ENCODE results near the gene BRINP2.

BRINP2 gene

DNA sequence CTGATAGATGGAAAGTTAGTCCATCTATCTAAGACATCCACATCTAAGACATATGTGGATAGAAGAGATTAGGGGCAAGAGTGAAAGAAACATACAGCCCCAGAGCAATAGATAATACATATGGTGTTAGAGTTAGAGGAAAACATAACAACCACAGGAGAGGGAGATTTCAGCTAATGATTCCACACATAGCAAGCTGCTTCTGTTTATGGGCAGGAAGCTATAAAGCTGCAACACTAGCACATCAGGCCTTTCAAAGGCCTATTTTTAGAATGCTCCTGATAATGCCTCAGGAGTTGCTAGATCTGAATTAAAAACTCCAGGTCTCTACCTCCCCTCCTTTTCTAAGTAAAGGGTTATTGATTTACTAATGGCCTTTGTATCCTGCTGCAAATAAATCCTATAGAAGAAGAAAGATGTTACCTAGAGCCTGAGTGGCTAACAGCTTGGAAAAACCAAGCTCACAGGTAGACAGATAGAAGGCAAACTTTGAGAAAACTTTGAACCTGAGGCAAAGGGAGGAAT, 36.1 kb downstream of the BRINP2 start:
- TF ChIP-seq, protein P1, sequence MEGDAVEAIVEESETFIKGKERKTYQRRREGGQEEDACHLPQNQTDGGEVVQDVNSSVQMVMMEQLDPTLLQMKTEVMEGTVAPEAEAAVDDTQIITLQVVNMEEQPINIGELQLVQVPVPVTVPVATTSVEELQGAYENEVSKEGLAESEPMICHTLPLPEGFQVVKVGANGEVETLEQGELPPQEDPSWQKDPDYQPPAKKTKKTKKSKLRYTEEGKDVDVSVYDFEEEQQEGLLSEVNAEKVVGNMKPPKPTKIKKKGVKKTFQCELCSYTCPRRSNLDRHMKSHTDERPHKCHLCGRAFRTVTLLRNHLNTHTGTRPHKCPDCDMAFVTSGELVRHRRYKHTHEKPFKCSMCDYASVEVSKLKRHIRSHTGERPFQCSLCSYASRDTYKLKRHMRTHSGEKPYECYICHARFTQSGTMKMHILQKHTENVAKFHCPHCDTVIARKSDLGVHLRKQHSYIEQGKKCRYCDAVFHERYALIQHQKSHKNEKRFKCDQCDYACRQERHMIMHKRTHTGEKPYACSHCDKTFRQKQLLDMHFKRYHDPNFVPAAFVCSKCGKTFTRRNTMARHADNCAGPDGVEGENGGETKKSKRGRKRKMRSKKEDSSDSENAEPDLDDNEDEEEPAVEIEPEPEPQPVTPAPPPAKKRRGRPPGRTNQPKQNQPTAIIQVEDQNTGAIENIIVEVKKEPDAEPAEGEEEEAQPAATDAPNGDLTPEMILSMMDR (conservative IDR thresholded peaks at IDR 0.05; ENCODE audit: low read length), result no peak
- peak; percentile 60 for DNase-seq (ENCODE audit: low read depth)
- H3K4me3 ChIP-seq (ENCODE audit: low read length), result no peak overlapping the region

DNA sequence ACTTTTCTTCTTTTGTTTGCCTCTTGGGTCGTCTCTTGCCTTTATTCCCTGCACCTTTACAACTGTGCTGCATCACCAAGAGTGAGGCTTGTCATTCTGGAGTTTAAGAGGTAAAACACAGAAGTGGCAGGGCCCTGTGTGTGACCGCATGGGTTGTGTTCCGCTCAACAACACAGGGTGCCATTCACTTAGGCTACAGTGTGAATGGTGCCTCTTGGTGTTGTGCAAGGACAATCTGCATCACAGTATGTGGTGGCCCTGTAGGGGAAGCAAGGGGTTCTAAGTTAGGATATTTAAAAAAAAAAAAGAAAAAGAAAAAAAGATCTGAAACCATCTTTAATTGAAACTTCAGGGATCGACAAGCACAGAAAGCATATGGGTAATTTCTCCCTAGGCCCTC, 38.2 kb downstream of the BRINP2 start:
- DNase-seq (ENCODE audit: low read depth), result no peak
- no peak overlapping the region for H3K4me3 ChIP-seq (ENCODE audit: low read length)
- TF ChIP-seq, protein P1 (conservative IDR thresholded peaks at IDR 0.05; ENCODE audit: low read length), result no peak

DNA sequence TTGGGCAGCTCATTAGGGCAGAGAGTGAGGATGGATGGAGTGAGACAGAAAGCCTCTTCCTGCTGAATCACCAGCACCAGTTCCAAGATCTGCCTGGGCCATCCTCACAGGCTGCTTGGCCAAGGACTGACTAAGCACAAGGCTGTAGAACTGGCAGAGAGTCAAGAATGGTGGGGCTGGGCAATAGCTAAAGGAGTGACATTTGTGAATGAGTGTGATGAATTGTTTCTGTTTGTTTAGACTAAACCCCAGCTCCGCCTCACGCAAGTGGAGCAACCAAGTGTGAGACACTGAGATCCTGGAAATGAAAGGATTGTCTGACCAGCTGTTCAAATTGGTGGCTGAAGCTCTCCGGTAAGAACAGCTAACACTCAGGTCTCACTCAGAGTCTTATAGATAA, 38.6 kb downstream of the BRINP2 start:
- TF ChIP-seq, protein P1 (conservative IDR thresholded peaks at IDR 0.05; ENCODE audit: low read length), result no peak
- no peak overlapping the region for H3K4me3 ChIP-seq (ENCODE audit: low read length)
- DNase-seq (ENCODE audit: low read depth), result peak; percentile 100

DNA sequence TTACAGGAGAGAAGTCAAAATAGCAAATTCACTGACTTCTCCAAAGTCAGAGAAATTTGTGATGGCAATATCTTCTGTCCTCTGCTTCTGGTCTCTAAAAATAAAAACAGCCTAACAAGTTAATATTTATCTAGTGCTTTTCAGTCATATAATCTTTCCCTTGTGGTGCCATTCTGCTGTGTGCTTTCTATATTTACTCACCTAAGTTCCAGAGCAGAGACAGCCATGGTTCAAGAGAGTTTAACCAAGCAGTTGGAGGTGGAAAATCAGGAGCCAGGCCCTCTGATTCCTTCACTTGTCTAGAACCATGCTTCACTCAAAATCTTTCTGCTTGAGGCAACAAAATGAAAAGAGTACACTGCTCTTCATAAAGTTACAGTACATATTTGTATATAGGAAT, 39.3 kb downstream of the BRINP2 start:
- H3K4me3 ChIP-seq (ENCODE audit: low read length), result no peak overlapping the region
- DNase-seq (ENCODE audit: low read depth), result no peak
- TF ChIP-seq, protein P1 (conservative IDR thresholded peaks at IDR 0.05; ENCODE audit: low read length), result no peak

DNA sequence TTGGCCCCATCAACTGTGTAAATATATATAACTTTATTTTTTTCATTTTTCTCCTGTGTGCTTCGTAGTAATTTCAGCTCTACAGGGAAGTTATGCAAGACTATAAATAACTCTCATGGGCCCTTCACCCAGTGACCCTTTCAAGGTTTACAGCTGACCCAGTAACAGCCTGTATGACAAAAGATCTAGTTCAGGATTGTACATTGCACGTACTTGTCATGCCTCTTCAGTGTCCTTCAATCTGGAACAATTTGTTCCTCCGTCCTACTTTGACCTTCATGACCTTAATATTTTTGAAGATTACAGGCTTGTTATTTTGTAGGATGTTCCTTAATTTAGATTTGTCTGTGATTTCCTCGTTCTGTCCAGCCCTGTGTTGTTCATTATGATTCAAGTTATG, 40.5 kb downstream of the BRINP2 start:
- no peak overlapping the region for H3K4me3 ChIP-seq (ENCODE audit: low read length)
- TF ChIP-seq, protein P1 (conservative IDR thresholded peaks at IDR 0.05; ENCODE audit: low read length), result no peak
- DNase-seq (ENCODE audit: low read depth), result no peak

DNA sequence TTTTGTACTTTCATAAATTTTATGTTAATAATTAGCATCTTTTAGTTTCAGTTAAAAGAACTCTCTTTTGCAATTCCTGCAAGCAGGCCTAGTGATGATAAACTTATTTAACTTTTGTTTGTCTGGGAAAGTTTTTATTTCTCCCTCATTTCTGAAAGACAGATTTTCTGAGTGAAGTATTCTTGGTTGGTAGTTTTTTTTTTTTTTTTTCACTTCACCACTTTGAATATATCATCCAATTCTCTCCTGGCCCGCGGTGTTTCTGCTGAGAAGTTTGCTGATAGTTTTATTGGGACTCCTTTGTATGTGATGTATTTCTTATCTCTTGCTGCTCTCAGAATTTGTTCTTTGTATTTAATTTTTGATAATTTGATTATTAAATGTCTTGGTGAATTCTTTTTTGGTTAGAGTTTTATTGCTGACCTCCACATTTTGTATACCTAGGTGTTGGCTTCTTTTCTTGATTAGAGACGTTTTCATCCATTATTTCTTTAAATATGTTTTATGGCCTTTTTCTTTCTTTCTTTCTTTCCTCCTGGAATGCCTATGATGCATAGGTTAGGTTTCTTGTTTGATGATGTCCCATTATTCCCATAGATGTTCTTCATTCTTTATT, 45.9 kb downstream of the BRINP2 start:
- no peak for DNase-seq (ENCODE audit: low read depth)
- TF ChIP-seq, protein P1 (conservative IDR thresholded peaks at IDR 0.05; ENCODE audit: low read length), result no peak
- no peak overlapping the region for H3K4me3 ChIP-seq (ENCODE audit: low read length)
